Loucy (cell line): ENCODE measurements around the gene HIBCH.
"Not testable (repeated sequence)": the region's sequence is repeated elsewhere in the genome, so short reads cannot be mapped to it uniquely, and the experiment has no call there.

Experiments used
- H2AFZ ChIP-seq: fragments of 200-600 bp; sonication (generic); 2 replicates; pipeline ENCODE4 v1.6.0; 2016; ENCODE audit warnings: antibody characterized with exemption, mild to moderate bottlenecking, low read length, moderate library complexity
- H3F3A ChIP-seq: fragments of 200-600 bp; 2 replicates; pipeline ENCODE4 v1.6.0; 2016; ENCODE audit warnings: antibody characterized with exemption, low read depth, mild to moderate bottlenecking
- H3K27me3 ChIP-seq: fragments of 200-600 bp; sonication (generic); 2 replicates; pipeline ENCODE4 v1.6.1; 2014; ENCODE audit warnings: low read length, mild to moderate bottlenecking; ENCODE audit not compliant: insufficient read depth, poor library complexity, severe bottlenecking
- H3K36me3 ChIP-seq: fragments of 200-600 bp; sonication (generic); 2 replicates; pipeline ENCODE4 v1.6.1; 2016; ENCODE audit warnings: low read length; ENCODE audit not compliant: insufficient read depth
- H3K4me1 ChIP-seq: fragments of 200-600 bp; sonication (generic); 2 replicates; pipeline ENCODE4 v1.5.1; 2014; ENCODE audit warnings: low read length, mild to moderate bottlenecking; ENCODE audit not compliant: insufficient read depth, poor library complexity, severe bottlenecking
- H3K4me2 ChIP-seq: fragments of 200-600 bp; sonication (generic); 2 replicates; pipeline ENCODE4 v1.6.0; 2014; ENCODE audit warnings: antibody characterized with exemption, low read length, low read depth, mild to moderate bottlenecking; ENCODE audit not compliant: poor library complexity, severe bottlenecking
- H3K4me3 ChIP-seq: fragments of 200-600 bp; sonication (generic); 2 replicates; pipeline ENCODE4 v1.5.1; 2014; ENCODE audit warnings: low read length, mild to moderate bottlenecking, mixed read lengths; ENCODE audit not compliant: poor library complexity, severe bottlenecking
- H3K79me2 ChIP-seq: fragments of 200-600 bp; sonication (generic); 2 replicates; pipeline ENCODE4 v1.6.1; 2014; ENCODE audit warnings: low read length; ENCODE audit not compliant: insufficient read depth
- H3K9ac ChIP-seq: fragments of 200-600 bp; sonication (generic); 2 replicates; pipeline ENCODE4 v1.6.0; 2014; ENCODE audit warnings: mild to moderate bottlenecking, low read depth, low read length, moderate library complexity; ENCODE audit not compliant: poor library complexity, severe bottlenecking
- H3K9me2 ChIP-seq: fragments of 200-600 bp; sonication (generic); replicated peaks from 2 replicates; pipeline ENCODE4 v1.6.1; 2016; ENCODE audit warnings: low read depth, low read length, mixed read lengths
- H3K9me3 ChIP-seq: fragments of 200-600 bp; sonication (generic); 2 replicates; pipeline ENCODE4 v1.6.1; 2014; ENCODE audit warnings: mild to moderate bottlenecking, antibody characterized with exemption, low read length, low read depth; ENCODE audit not compliant: insufficient read depth
- H4K20me1 ChIP-seq: fragments of 200-600 bp; sonication (generic); 2 replicates; pipeline ENCODE4 v1.6.0; 2014; ENCODE audit warnings: antibody characterized with exemption, low read length, mild to moderate bottlenecking; ENCODE audit not compliant: insufficient read depth, poor library complexity, severe bottlenecking
- EZH2phosphoT487 ChIP-seq: fragments of 200-600 bp; IDR thresholded peaks from 2 replicates; pipeline ENCODE4 v1.6.1; 2018; ENCODE audit warnings: antibody characterized with exemption, mild to moderate bottlenecking, moderate library complexity, borderline replicate concordance
- TF ChIP-seq, protein P1 (sequence below): fragments of 200-600 bp; sonication (generic); conservative IDR thresholded peaks from 2 replicates; pipeline ENCODE4 v1.5.1; 2014; ENCODE audit warnings: mild to moderate bottlenecking, antibody characterized with exemption, low read length

The HIBCH gene

DNA sequence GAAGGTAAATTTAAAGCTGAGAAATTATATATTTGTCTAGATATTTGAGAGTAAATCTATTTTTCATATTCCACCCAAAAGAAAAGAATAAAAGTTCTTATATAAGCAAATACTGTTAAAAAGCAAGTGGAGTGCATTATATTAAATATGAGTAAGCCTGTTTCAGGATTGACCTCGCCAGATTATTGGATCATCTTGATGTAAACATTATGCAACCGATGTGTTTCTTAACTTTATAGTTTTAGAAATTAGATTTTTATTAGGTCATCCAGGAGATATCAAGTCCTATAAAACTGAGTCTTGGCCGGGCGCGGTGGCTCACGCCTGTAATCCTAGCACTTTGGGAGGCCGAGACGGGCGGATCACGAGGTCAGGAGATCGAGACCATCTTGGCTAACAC is 156.8 kb downstream of the HIBCH start:
- no peaks in the 10 kb centered on the region for H3K79me2 ChIP-seq
- H3K4me1 ChIP-seq: no peaks in the 10 kb centered on the region
- no peaks in the 10 kb centered on the region for H3F3A ChIP-seq
- H3K4me3 ChIP-seq: no peak overlapping the region
- TF ChIP-seq, protein P1, sequence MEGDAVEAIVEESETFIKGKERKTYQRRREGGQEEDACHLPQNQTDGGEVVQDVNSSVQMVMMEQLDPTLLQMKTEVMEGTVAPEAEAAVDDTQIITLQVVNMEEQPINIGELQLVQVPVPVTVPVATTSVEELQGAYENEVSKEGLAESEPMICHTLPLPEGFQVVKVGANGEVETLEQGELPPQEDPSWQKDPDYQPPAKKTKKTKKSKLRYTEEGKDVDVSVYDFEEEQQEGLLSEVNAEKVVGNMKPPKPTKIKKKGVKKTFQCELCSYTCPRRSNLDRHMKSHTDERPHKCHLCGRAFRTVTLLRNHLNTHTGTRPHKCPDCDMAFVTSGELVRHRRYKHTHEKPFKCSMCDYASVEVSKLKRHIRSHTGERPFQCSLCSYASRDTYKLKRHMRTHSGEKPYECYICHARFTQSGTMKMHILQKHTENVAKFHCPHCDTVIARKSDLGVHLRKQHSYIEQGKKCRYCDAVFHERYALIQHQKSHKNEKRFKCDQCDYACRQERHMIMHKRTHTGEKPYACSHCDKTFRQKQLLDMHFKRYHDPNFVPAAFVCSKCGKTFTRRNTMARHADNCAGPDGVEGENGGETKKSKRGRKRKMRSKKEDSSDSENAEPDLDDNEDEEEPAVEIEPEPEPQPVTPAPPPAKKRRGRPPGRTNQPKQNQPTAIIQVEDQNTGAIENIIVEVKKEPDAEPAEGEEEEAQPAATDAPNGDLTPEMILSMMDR: no peak
- TF ChIP-seq EZH2phosphoT487: no peak
- no peaks in the 10 kb centered on the region for H3K9me2 ChIP-seq
- no peak overlapping the region for H3K9ac ChIP-seq
- H4K20me1 ChIP-seq: no peaks in the 10 kb centered on the region
- H3K36me3 ChIP-seq: no peaks in the 10 kb centered on the region
- no peaks in the 10 kb centered on the region for H3K27me3 ChIP-seq
- no peaks in the 10 kb centered on the region for H3K9me3 ChIP-seq
- no peak overlapping the region for H2AFZ ChIP-seq
- no peak overlapping the region for H3K4me2 ChIP-seq

DNA sequence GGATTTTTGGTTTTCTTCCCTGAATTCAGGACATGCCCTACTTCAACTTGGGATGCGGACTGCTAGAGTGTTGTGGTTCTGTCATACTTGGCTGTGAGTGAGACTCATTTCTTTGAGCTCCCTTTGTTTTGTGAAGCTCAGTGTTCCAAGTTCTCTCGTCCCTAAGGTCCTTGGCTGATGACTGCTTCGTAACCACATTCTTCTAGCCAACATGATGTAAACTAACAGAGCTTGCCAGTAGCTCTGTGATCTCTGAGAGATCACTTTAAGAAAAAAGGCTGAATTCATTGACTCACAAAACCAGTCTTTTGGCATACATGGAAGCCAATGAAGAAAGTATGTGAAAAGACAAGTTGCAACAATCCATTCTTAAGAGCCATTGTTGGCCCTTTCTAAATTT is 160.2 kb downstream of the HIBCH start:
- H2AFZ ChIP-seq: no peak overlapping the region
- no peaks in the 10 kb centered on the region for H3K9me2 ChIP-seq
- no peak for TF ChIP-seq EZH2phosphoT487
- TF ChIP-seq, protein P1: no peak

DNA sequence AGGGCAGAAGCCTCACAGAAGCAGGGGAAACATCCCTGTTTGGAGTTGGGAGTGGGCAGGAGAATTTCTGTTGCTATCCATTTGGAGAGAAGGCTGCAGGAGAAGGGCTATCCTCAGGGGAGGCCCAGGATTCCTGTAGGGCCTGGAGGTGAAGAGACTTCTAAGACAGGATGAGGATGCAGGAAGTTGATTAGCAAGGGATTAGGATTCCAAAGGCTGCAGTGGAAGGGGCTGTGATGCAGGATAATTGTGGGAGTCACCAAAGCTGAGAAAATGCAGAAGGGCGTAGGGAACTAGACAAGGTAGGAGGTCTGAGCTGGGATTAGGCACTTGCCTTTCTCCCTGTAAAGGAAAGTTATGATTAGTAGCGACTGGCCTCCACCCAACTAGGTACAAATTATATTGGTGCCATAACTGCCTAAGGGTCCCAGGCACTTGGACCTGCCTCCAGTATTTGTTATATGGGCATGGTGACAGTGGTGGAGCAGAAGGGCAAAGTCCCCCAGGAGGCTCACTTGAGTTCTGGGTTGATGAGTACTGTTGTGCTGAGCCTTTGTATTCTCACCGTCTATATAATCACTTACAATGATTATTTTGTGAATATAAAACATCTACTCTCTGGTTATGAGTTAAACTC is 160.7 kb downstream of the HIBCH start:
- Histone ChIP-seq H3K4me2 (no peak overlapping the region), H3K9me3 (no peaks in the 10 kb centered on the region), H3K79me2 (no peaks in the 10 kb centered on the region), H3K4me3 (no peak overlapping the region), H4K20me1 (no peaks in the 10 kb centered on the region), H3K9me2 (no peaks in the 10 kb centered on the region), H3K4me1 (no peaks in the 10 kb centered on the region), H3K9ac (no peak overlapping the region), H3K36me3 (no peaks in the 10 kb centered on the region), H3F3A (no peaks in the 10 kb centered on the region), H3K27me3 (no peaks in the 10 kb centered on the region), H2AFZ (no peak overlapping the region)
- TF ChIP-seq, protein P1: no peak
- TF ChIP-seq EZH2phosphoT487: no peak

More for the DNA sequence above, 160.2 kb downstream of the HIBCH start:
- no peaks in the 10 kb centered on the region for H4K20me1 ChIP-seq
- H3K9ac ChIP-seq: no peak overlapping the region
- no peaks in the 10 kb centered on the region for H3K9me3 ChIP-seq
- no peaks in the 10 kb centered on the region for H3K27me3 ChIP-seq
- H3F3A ChIP-seq: no peaks in the 10 kb centered on the region
- no peak overlapping the region for H3K4me3 ChIP-seq
- no peak overlapping the region for H3K4me2 ChIP-seq
- no peaks in the 10 kb centered on the region for H3K79me2 ChIP-seq
- no peaks in the 10 kb centered on the region for H3K4me1 ChIP-seq
- no peaks in the 10 kb centered on the region for H3K36me3 ChIP-seq

DNA sequence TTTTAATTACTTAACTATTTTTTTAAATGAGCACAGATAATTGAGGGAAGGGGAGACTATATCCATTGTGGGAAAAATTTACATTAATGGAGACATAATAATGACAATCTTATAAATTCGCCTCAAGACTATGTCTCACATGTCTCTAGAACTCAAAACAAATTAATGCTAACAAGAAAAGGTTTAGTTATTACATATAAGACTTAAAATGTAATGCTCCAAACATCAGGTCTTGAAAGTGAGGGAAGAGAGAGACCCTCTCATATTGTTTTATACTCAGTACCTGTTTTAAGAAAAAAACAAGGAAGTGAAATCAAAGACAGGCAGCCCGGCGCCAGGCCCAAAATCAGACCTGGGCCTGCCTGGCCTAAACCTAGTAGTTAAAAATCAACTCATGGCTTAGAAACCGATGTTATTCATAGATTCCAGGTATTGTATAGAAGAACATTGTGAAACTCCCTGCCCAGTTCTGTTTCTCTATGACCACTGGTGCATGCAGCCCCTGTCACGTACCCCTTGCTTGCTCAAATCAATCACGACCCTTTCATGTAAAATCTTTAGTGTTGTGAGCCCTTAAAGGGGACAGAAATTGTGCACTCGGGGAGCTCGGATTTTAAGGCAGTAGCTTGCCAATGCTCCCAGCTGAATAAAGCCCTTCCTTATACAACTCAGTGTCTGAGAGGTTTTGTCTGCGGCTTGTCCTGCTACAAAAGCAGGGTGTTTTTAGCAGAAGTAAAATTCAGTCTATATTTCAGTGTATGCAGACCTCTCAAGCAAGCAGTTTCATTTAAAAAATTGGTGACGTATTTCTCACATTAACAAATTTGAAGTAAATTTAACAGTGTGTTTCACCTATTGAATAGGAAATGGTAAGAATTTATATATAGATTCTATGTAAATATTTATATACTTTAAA is 161.8 kb downstream of the HIBCH start:
- not testable (repeated sequence) for H3K9me2 ChIP-seq, H3K9ac ChIP-seq, H3K79me2 ChIP-seq, H3K9me3 ChIP-seq, H3K4me3 ChIP-seq, H4K20me1 ChIP-seq, H3K36me3 ChIP-seq, H2AFZ ChIP-seq, H3F3A ChIP-seq, H3K4me1 ChIP-seq, H3K4me2 ChIP-seq, H3K27me3 ChIP-seq
